ENCODE results near the gene FARS2.
A peak's percentile ranks its signal among the peaks of the same experiment; 100 is the strongest.
"Not testable (repeated sequence)": the region's sequence is repeated elsewhere in the genome, so short reads cannot be mapped to it uniquely, and the experiment has no call there.

The FARS2 gene

GRCh38 chr6:5680095-5680494 is 418.8 kb downstream of the FARS2 start:
- no peak overlapping the region for H3K4me3 ChIP-seq (ENCODE audit: low read depth, low read length)
- TF ChIP-seq CTCF (IDR thresholded peaks at IDR 0.05; ENCODE audit: low read depth, low read length): no peak

GRCh38 chr6:5681480-5681879 is 420.2 kb downstream of the FARS2 start:
- no peak for TF ChIP-seq CTCF (IDR thresholded peaks at IDR 0.05; ENCODE audit: low read depth, low read length)
- no peak overlapping the region for H3K4me3 ChIP-seq (ENCODE audit: low read depth, low read length)

GRCh38 chr6:5682530-5682929 is 421.2 kb downstream of the FARS2 start:
- TF ChIP-seq CTCF (IDR thresholded peaks at IDR 0.05; ENCODE audit: low read depth, low read length): no peak
- H3K4me3 ChIP-seq (ENCODE audit: low read depth, low read length): no peak overlapping the region

- not testable (repeated sequence) for H3K4me3 ChIP-seq (ENCODE audit: low read depth, low read length)
Observed at GRCh38 chr6:5683747-5684146, 422.4 kb downstream of the FARS2 start.

GRCh38 chr6:5684320-5685053 is 423.2 kb downstream of the FARS2 start:
- no peak overlapping the region for H3K4me3 ChIP-seq (ENCODE audit: low read depth, low read length)
- no peak for TF ChIP-seq CTCF (IDR thresholded peaks at IDR 0.05; ENCODE audit: low read depth, low read length)

GRCh38 chr6:5693225-5694145 is 432.2 kb downstream of the FARS2 start:
- TF ChIP-seq CTCF (IDR thresholded peaks at IDR 0.05; ENCODE audit: low read depth, low read length): no peak
- no peak overlapping the region for H3K4me3 ChIP-seq (ENCODE audit: low read depth, low read length)

- TF ChIP-seq CTCF (IDR thresholded peaks at IDR 0.05; ENCODE audit: low read depth, low read length): no peak
- peak overlapping the region; percentile 9; the same call in 1 of the 2 replicates for H3K4me3 ChIP-seq (ENCODE audit: low read depth, low read length)
Observed at GRCh38 chr6:5695260-5696245, 434.2 kb downstream of the FARS2 start.

Measured in WI38 (cell line).